ENCODE data around the gene CES3. TPM values are rescaled to one million over a fixed set of nuclear protein-coding genes. Genes with fewer than 3 reads are reported as not detected.

Gene CES3
- total RNA-seq, 1 donor from 2014 or later, result 1.5 TPM

GRCh38 chr16:66916518-66916917 lies 44.5 kb upstream of the CES3 start:
- Histone ChIP-seq H3K79me2 (ENCODE audit: insufficient read depth, low read length) (no peaks in the 10 kb centered on the region), H3K4me3 (ENCODE audit: insufficient read depth, low read depth, low read length) (no peak overlapping the region), H2AFZ (ENCODE audit: low read depth, low read length) (no peak overlapping the region), H3K27me3 (ENCODE audit: insufficient read depth, low read length) (peaks cover 25% of the 10 kb centered on the region), H3K27ac (ENCODE audit: low read depth, low read length) (no peak overlapping the region), H3K4me1 (ENCODE audit: insufficient read depth, low read length) (peaks cover 3% of the 10 kb centered on the region), H4K20me1 (ENCODE audit: insufficient read depth, low read length) (no peaks in the 10 kb centered on the region), H3K9me3 (ENCODE audit: insufficient read depth, low read depth, low read length) (no peaks in the 10 kb centered on the region), H3K36me3 (ENCODE audit: insufficient read depth, low read length) (no peaks in the 10 kb centered on the region), H3K9ac (ENCODE audit: low read length) (no peak overlapping the region), H3K4me2 (ENCODE audit: low read length) (no peak overlapping the region)
- Mint-ChIP-seq H3K36me3 (ENCODE audit: low read depth, unreplicated experiment) (peaks cover 2% of the 10 kb centered on the region), H3K9me3 (ENCODE audit: unreplicated experiment) (peaks cover 7% of the 10 kb centered on the region), H3K4me1 (ENCODE audit: low read depth, unreplicated experiment) (no peaks in the 10 kb centered on the region), H3K27ac (ENCODE audit: unreplicated experiment) (no peak overlapping the region), H3K4me3 (ENCODE audit: unreplicated experiment) (no peak overlapping the region), H3K27me3 (ENCODE audit: low read depth, unreplicated experiment) (peaks cover 77% of the 10 kb centered on the region)
- FAIRE-seq (no peak), DNase-seq (ENCODE audit: low read depth) (no peak)
- no peak for TF ChIP-seq EZH2 (IDR thresholded peaks at IDR 0.05; ENCODE audit: insufficient read depth, low read length)
- TF ChIP-seq, protein P1, sequence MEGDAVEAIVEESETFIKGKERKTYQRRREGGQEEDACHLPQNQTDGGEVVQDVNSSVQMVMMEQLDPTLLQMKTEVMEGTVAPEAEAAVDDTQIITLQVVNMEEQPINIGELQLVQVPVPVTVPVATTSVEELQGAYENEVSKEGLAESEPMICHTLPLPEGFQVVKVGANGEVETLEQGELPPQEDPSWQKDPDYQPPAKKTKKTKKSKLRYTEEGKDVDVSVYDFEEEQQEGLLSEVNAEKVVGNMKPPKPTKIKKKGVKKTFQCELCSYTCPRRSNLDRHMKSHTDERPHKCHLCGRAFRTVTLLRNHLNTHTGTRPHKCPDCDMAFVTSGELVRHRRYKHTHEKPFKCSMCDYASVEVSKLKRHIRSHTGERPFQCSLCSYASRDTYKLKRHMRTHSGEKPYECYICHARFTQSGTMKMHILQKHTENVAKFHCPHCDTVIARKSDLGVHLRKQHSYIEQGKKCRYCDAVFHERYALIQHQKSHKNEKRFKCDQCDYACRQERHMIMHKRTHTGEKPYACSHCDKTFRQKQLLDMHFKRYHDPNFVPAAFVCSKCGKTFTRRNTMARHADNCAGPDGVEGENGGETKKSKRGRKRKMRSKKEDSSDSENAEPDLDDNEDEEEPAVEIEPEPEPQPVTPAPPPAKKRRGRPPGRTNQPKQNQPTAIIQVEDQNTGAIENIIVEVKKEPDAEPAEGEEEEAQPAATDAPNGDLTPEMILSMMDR (IDR thresholded peaks at IDR 0.05; ENCODE audit: insufficient read depth, low read depth, low read length), result no peak

GRCh38 chr16:66917741-66918140 lies 43.3 kb upstream of the CES3 start:
- H4K20me1 ChIP-seq (ENCODE audit: insufficient read depth, low read length), result no peaks in the 10 kb centered on the region
- peaks cover 77% of the 10 kb centered on the region for H3K27me3 Mint-ChIP-seq (ENCODE audit: low read depth, unreplicated experiment)
- no peak overlapping the region for H3K27ac Mint-ChIP-seq (ENCODE audit: unreplicated experiment)
- H3K4me1 ChIP-seq (ENCODE audit: insufficient read depth, low read length), result peaks cover 3% of the 10 kb centered on the region
- TF ChIP-seq, protein P1 (IDR thresholded peaks at IDR 0.05; ENCODE audit: insufficient read depth, low read depth, low read length), result no peak
- no peak for TF ChIP-seq EZH2 (IDR thresholded peaks at IDR 0.05; ENCODE audit: insufficient read depth, low read length)
- no peak overlapping the region for H3K4me2 ChIP-seq (ENCODE audit: low read length)
- H3K9me3 ChIP-seq (ENCODE audit: insufficient read depth, low read depth, low read length), result no peaks in the 10 kb centered on the region
- no peaks in the 10 kb centered on the region for H3K4me1 Mint-ChIP-seq (ENCODE audit: low read depth, unreplicated experiment)
- peaks cover 7% of the 10 kb centered on the region for H3K9me3 Mint-ChIP-seq (ENCODE audit: unreplicated experiment)
- no peak overlapping the region for H2AFZ ChIP-seq (ENCODE audit: low read depth, low read length)
- FAIRE-seq (no peak), DNase-seq (ENCODE audit: low read depth) (no peak)
- H3K27me3 ChIP-seq (ENCODE audit: insufficient read depth, low read length), result peaks cover 27% of the 10 kb centered on the region
- no peak overlapping the region for H3K4me3 Mint-ChIP-seq (ENCODE audit: unreplicated experiment)
- H3K27ac ChIP-seq (ENCODE audit: low read depth, low read length), result no peak overlapping the region
- H3K79me2 ChIP-seq (ENCODE audit: insufficient read depth, low read length), result no peaks in the 10 kb centered on the region
- H3K36me3 Mint-ChIP-seq (ENCODE audit: low read depth, unreplicated experiment), result peaks cover 2% of the 10 kb centered on the region
- H3K9ac ChIP-seq (ENCODE audit: low read length), result no peak overlapping the region
- no peaks in the 10 kb centered on the region for H3K36me3 ChIP-seq (ENCODE audit: insufficient read depth, low read length)
- no peak overlapping the region for H3K4me3 ChIP-seq (ENCODE audit: insufficient read depth, low read depth, low read length)

GRCh38 chr16:66918355-66918754 lies 42.7 kb upstream of the CES3 start:
- TF ChIP-seq EZH2 (IDR thresholded peaks at IDR 0.05; ENCODE audit: insufficient read depth, low read length), result no peak
- TF ChIP-seq, protein P1 (IDR thresholded peaks at IDR 0.05; ENCODE audit: insufficient read depth, low read depth, low read length), result no peak
- peaks cover 5% of the 10 kb centered on the region for H3K36me3 Mint-ChIP-seq (ENCODE audit: low read depth, unreplicated experiment)

More at GRCh38 chr16:66918355-66918754, 42.7 kb upstream of the CES3 start:
- no peak overlapping the region for H3K27ac ChIP-seq (ENCODE audit: low read depth, low read length)
- H2AFZ ChIP-seq (ENCODE audit: low read depth, low read length), result no peak overlapping the region
- H3K79me2 ChIP-seq (ENCODE audit: insufficient read depth, low read length), result no peaks in the 10 kb centered on the region
- DNase-seq (ENCODE audit: low read depth) (no peak), FAIRE-seq (no peak)
- Mint-ChIP-seq H3K27ac (ENCODE audit: unreplicated experiment) (no peak overlapping the region), H3K4me1 (ENCODE audit: low read depth, unreplicated experiment) (peaks cover 2% of the 10 kb centered on the region), H3K4me3 (ENCODE audit: unreplicated experiment) (no peak overlapping the region), H3K27me3 (ENCODE audit: low read depth, unreplicated experiment) (peaks cover 78% of the 10 kb centered on the region), H3K9me3 (ENCODE audit: unreplicated experiment) (peaks cover 7% of the 10 kb centered on the region)
- no peaks in the 10 kb centered on the region for H3K9me3 ChIP-seq (ENCODE audit: insufficient read depth, low read depth, low read length)
- no peak overlapping the region for H3K4me2 ChIP-seq (ENCODE audit: low read length)
- no peak overlapping the region for H3K9ac ChIP-seq (ENCODE audit: low read length)
- peaks cover 27% of the 10 kb centered on the region for H3K27me3 ChIP-seq (ENCODE audit: insufficient read depth, low read length)
- no peaks in the 10 kb centered on the region for H3K36me3 ChIP-seq (ENCODE audit: insufficient read depth, low read length)
- H4K20me1 ChIP-seq (ENCODE audit: insufficient read depth, low read length), result peaks cover 5% of the 10 kb centered on the region
- peaks cover 6% of the 10 kb centered on the region for H3K4me1 ChIP-seq (ENCODE audit: insufficient read depth, low read length)
- no peak overlapping the region for H3K4me3 ChIP-seq (ENCODE audit: insufficient read depth, low read depth, low read length)
